GF-D8 (cell line): ENCODE results near the gene RPL19.
"Not testable (repeated sequence)": the region's sequence is repeated elsewhere in the genome, so short reads cannot be mapped to it uniquely, and the experiment has no call there.

Experiments used
- DNase-seq: peaks from one replicate; lab custom pipeline; 2025; lab: John Stamatoyannopoulos, UW

The RPL19 gene

GRCh38 chr17:39200070-39200879, at the start of gene RPL19:
Gene RPL19, plus strand, starts transcription at chr17:39200283. Its CDS starts 62 bp downstream, at chr17:39200345.
- peak; percentile 60 for DNase-seq

GRCh38 chr17:39150795-39151149, 49.3 kb upstream of the RPL19 start:
- no peak for DNase-seq

DNA sequence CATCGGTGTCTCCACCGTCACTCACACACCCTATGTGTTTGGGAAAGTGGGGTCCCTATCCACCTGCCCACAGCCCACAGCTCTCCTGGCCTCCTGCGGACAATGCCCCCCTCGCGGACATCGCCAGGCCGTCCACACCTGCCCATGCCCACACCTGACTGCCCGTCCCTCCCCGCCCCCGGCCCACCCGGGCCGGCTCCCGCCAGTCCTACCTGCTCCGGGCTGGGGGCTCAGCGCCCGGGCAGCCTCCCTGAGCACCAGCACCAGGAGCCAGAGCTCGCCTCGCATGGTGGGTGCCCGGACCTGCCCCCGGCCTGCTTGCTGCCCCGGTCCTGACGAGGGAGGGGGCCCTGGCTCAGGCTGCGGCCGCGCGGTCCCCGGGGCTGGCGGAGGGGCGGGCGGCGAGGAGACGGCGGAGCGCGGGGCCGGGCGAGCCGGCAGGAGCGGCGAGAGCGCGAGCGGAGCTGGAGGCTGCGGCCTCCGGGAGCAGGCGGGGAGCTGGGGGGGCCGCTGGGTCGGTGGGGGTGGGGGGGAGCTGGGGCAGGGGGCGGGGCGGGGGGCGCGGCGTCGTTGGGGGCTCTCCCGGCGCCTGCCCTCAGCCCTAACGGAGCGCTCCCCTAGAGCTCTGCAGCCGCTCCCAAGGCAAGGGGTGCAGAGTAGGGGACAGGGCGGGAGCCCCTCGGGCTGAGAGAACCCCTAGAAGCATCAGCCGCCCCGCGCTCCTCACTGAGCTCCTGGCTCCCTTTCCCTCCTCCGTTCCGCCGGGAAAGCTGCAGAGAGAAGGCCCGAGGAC, 48.7 kb upstream of the RPL19 start, which contains the start of gene PLXDC1:
Gene PLXDC1, minus strand, starts transcription at position 488 of the 793 bp plus-strand sequence. Its CDS starts 200 bp downstream, at position 288.
- no peak for DNase-seq

DNA sequence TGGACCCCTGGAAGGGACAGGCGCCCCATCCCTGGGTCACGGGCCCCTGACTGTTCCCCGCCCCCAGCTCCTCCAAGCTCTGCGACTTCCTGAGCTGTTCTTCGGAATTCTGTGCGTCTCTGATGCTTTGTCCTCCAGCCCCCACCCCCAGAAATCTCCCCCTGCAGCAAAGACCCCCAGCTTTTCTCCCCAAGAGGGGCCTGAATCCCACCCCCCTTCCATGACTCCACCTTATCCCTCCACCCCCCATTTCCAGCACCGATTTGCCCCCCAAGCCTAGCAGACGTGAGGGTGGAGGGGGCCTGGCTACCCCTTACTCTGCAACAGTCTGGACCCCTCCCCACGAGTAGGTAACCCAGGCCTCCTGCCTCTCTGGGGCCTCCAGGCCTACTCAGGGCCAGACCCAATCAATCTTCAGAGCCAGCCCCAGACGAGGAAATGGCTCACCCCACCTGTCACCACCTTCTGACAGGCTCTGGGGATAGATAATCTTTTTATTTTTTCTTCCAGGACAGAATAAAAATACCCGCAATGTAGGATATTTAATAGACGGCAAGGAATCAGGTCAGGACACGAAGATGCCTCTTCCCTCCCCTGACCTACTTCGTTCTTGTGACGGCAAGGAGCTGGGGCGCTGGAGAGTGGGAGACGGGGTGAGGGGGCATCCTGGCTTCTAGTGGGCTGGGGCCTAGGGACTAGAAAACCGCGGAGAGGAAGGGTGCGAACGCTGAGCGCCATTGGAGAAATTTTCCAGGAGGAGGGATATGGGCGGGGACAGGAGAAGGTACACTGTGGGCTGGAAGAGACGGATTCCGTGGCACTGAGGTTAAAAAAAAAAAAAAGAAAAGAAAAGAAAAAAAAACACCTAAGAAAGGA, 47.9 kb upstream of the RPL19 start:
- DNase-seq = no peak

GRCh38 chr17:39153599-39154051, 46.5 kb upstream of the RPL19 start:
- DNase-seq = peak; percentile 69

GRCh38 chr17:39155654-39156053, 44.4 kb upstream of the RPL19 start:
- DNase-seq = no peak

DNA sequence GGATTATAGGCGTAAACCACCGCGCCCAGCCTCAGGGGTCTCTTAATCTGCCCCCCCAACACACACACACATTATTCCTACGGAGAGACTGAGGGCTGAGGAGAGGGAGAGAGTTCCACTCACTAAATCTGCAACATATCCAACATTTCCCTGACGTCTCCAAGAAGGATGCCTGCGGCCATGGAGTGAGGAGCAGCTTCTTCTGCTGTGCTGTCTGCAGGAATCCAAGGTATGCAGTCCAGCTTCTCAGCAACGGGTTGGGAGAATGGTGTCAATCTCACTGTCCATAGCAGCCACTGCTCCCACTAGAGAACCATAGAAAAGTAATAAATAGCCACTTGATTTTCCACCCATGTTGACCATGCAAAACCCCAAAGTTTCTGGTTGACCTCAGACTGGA, 43.6 kb upstream of the RPL19 start:
- no peak for DNase-seq

DNA sequence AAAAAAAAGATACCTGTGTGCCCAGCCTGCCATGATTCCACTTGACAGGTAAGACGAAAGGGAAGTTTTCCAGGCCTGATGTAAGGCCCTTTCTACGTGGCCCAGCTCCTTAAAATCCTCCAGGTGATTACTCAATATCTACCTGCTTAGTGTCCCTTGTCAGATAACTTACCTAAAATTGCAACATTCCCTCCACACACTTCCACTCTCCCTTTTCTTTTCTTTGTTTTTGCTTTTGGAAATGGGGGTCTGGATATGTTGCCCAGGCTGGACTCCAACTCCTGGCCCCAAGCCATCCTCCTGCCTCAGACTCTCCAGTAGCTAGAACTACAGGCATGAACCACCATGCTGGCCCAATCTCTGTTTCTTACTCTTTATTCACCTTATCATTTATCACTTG, 41.5 kb upstream of the RPL19 start:
- no peak for DNase-seq

DNA sequence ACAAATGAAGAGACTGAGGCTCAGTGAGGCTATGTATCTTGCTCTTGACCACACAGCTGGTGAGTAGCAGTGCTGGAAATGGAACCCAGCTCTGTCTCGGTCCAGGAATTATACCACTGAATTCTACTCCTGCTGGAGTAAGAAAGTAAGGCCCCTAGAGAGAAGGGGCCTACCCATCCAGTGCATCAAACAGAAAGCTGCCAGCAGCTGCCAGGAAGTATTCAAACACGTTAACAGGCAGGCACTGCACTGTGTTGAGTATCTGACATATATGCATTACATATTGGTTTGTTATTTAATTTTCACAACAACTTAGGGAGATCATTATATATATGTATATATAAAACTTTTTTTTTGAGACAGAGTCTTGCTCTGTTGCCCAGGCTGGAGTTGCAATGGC, 38.1 kb upstream of the RPL19 start:
- DNase-seq = no peak

DNA sequence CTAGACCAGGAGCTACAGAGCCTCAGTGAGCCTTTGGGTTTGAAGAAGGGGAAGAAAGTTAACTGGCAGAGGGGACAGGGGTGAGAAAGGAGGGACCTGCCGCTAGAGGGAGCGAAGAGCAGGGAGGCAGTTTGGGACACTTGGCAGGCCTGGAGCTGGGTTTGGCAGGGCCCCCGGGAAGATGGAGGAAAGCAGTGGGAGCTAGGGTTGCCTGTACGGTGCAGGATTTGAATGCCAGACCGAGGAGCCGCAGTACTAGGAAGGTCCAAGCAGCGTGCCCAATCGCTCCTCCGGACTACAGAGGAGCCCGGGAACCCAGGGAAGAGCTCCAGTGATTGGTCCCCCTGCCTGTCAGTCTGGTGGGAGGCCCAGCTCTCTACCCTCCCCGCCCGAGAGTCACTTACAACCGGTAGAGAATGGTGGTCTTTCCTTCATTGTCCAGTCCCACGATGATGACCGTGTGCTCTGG, 35.4 kb upstream of the RPL19 start:
- peak; percentile 45 for DNase-seq

- no peak for DNase-seq
Observed at GRCh38 chr17:39165178-39165840, 34.8 kb upstream of the RPL19 start.

- DNase-seq = no peak
Observed at GRCh38 chr17:39165841-39166349, 34.2 kb upstream of the RPL19 start, which contains the start of gene ARL5C. Gene ARL5C, minus strand, starts transcription at chr17:39166161. Its CDS starts 401 bp downstream, at chr17:39165760.

DNA sequence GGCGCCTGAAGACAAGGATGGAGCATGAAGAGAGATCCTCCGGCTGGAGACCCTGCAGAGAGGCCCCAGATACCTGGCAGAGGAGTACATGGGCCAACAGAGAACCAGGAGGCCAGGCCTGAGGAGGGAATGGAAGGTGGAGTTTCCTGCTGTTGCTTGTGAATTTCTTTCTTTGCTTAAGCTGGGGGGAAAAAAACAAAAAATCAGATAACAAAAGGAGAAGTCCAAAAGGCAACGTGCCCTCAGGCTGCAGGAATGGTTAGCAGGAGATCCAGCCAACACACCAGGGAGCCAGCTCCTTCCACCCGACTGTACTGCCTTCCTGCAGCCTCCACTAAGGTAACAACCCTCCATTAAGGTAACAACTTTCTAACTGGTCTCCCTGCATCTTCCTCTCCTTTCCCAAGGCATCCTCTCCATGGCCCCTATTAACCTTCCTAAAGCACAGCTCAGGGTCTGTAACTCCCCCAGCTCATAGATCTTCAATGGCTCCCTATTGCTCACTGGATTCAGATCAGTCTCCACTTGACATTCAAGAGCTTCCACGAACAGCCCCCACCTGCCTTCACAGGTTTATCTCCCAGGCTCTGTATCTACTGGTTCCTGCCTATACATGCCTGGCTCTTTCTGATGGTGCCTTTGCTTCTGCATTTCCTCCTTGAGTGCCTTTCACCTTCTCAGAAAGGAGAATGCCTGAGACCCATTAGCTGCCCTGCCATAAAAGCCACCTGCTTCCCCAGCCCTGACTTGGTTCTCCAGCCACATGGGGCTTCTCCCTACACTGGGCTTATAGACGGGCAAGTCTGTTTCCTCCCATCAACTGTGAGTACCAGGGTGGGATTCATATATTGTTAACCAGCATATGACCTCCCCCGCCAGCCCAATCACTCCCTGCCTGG, 33.4 kb upstream of the RPL19 start:
- DNase-seq = peak; percentile 49

GRCh38 chr17:39167476-39167875, 32.6 kb upstream of the RPL19 start:
- DNase-seq = peak; percentile 80

DNA sequence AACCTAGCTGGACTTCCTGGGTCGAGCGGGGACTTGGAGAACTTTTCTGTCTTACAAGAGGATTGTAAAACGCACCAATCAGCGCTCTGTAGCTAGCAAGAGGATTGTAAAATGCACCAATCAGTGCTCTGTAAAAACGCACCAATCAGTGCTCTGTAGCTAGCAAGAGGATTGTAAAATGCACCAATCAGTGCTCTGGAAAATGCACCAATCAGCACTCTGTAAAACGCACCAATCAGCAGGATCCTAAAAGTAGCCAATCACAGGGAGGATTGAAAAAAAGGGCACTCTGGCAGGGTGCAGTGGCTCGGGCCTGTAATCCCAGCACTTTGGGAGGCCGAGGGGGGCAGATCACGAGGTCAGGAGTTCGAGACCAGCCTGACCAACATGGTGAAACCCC, 31.6 kb upstream of the RPL19 start:
- not testable (repeated sequence) for DNase-seq

- no peak for DNase-seq
Observed at GRCh38 chr17:39169101-39169500, 31.0 kb upstream of the RPL19 start.

- DNase-seq = no peak
Observed at GRCh38 chr17:39169518-39169917, 30.6 kb upstream of the RPL19 start.

DNA sequence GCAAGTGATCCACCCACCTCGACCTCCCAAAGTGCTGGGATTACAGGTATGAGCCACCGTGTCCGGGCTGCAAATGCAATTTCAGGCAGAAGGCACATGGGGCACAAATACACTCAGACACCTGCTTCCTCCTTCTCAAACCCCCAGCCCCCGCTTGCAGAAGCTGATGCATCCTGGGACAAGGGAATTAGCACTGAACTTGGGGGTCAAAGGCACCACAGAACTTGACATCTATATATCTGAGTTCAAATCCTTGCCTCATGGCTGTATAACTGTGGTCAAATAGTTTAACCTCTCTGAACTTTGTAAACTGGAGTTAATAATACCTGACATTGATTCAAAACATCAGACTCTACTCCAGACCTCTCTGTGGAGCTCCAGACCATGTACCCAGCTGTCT, 30.0 kb upstream of the RPL19 start:
- DNase-seq = no peak

- DNase-seq = no peak
Observed at GRCh38 chr17:39170558-39170957, 29.5 kb upstream of the RPL19 start.

GRCh38 chr17:39171933-39172332, 28.1 kb upstream of the RPL19 start:
- no peak for DNase-seq
